Neuronal stem cell (in vitro differentiated cells): ENCODE data around the gene PYHIN1.

ENCODE experiments used
- DNase-seq: peaks from one replicate; pipeline ENCODE4 v3.0.0-alpha.2; 2013; ENCODE audit warnings: low spot score
- H2AFZ ChIP-seq: one replicate; pipeline ENCODE4 v1.6.1; 2013; ENCODE audit warnings: mild to moderate bottlenecking, low read length, inconsistent platforms
- H2AK5ac ChIP-seq: 2 replicates; pipeline ENCODE4 v1.6.1; 2013; ENCODE audit warnings: low read depth, mild to moderate bottlenecking, inconsistent platforms, low read length, moderate library complexity, mixed read lengths
- H2BK120ac ChIP-seq: 2 replicates; pipeline ENCODE4 v1.6.1; 2013; ENCODE audit warnings: low read depth, mild to moderate bottlenecking, inconsistent platforms, low read length, moderate library complexity, mixed read lengths
- H2BK12ac ChIP-seq: one replicate; pipeline ENCODE4 v1.6.1; 2013; ENCODE audit warnings: low read length, inconsistent platforms
- H2BK15ac ChIP-seq: 2 replicates; pipeline ENCODE4 v1.6.1; 2013; ENCODE audit warnings: mild to moderate bottlenecking, low read length, inconsistent platforms, mixed read lengths
- H2BK5ac ChIP-seq: one replicate; pipeline ENCODE4 v1.6.1; 2013; ENCODE audit warnings: inconsistent platforms, mild to moderate bottlenecking, low read length, moderate library complexity
- H3K14ac ChIP-seq: one replicate; pipeline ENCODE4 v1.6.1; 2013; ENCODE audit warnings: low read length, inconsistent platforms
- H3K18ac ChIP-seq: 2 replicates; pipeline ENCODE4 v1.6.1; 2013; ENCODE audit warnings: low read length, inconsistent platforms
- H3K23ac ChIP-seq: 2 replicates; pipeline ENCODE4 v1.6.1; 2013; ENCODE audit warnings: low read depth, mild to moderate bottlenecking, mixed read lengths, low read length, inconsistent platforms; ENCODE audit not compliant: poor library complexity
- H3K27ac ChIP-seq: replicated peaks from 3 replicates; pipeline ENCODE4 v1.5.1; 2013; ENCODE audit warnings: low read length, inconsistent platforms
- H3K27me3 ChIP-seq, 3 experiments: 2 replicates each; pipeline ENCODE4 v1.6.1; 2013; ENCODE audit warnings: low read length in 3 of 3, mild to moderate bottlenecking in 2 of 3, inconsistent platforms in 1 of 3, low read depth in 1 of 3, mixed read lengths in 1 of 3, moderate library complexity in 1 of 3; ENCODE audit not compliant: control insufficient read depth in 3 of 3, insufficient read depth in 3 of 3
- H3K36me3 ChIP-seq, 2 donors: replicated peaks in 1 of 2; 2 replicates each; pipeline ENCODE4 v1.6.1; 2013; ENCODE audit warnings: low read length in 2 of 2; ENCODE audit not compliant: control insufficient read depth in 2 of 2, insufficient read depth in 2 of 2
- H3K4ac ChIP-seq: 2 replicates; pipeline ENCODE4 v1.6.1; 2013; ENCODE audit warnings: inconsistent platforms, mild to moderate bottlenecking, low read length, moderate library complexity
- H3K4me1 ChIP-seq, 2 donors: 1 replicate in 1 of 2; 2 replicates in 1 of 2; pipeline ENCODE4 v1.6.1; 2013; ENCODE audit warnings: low read length in 2 of 2, low read depth in 1 of 2; ENCODE audit not compliant: control insufficient read depth in 2 of 2, insufficient read depth in 1 of 2
- H3K4me2 ChIP-seq: one replicate; pipeline ENCODE4 v1.6.1; 2013; ENCODE audit warnings: mild to moderate bottlenecking, low read length, inconsistent platforms; ENCODE audit not compliant: insufficient read depth, poor library complexity, severe bottlenecking
- H3K4me3 ChIP-seq, 2 donors: 2 replicates each; pipeline ENCODE4 v1.5.1; 2013; ENCODE audit warnings: low read length in 2 of 2, mild to moderate bottlenecking in 2 of 2, inconsistent platforms in 1 of 2, moderate library complexity in 1 of 2
- H3K79me1 ChIP-seq: one replicate; pipeline ENCODE4 v1.6.1; 2013; ENCODE audit warnings: low read depth, mild to moderate bottlenecking, inconsistent platforms, low read length, moderate library complexity
- H3K9ac ChIP-seq: one replicate; pipeline ENCODE4 v1.6.1; 2013; ENCODE audit warnings: mild to moderate bottlenecking, low read depth, low read length, inconsistent platforms; ENCODE audit not compliant: poor library complexity
- H3K9me3 ChIP-seq, 2 donors: replicated peaks in 1 of 2; 2 replicates each; pipeline versions ENCODE3 to v1.6.1; 2013; ENCODE audit warnings: low read length in 2 of 2, mild to moderate bottlenecking in 2 of 2, inconsistent platforms in 1 of 2, low read depth in 1 of 2, mixed read lengths in 1 of 2, moderate library complexity in 1 of 2; ENCODE audit not compliant: control insufficient read depth in 2 of 2, insufficient read depth in 1 of 2
- H4K8ac ChIP-seq: one replicate; pipeline ENCODE4 v1.6.1; 2013; ENCODE audit warnings: low read depth, mild to moderate bottlenecking, inconsistent platforms, low read length, moderate library complexity
- H4K91ac ChIP-seq: one replicate; pipeline ENCODE4 v1.6.1; 2013; ENCODE audit warnings: low read length, low read depth, mild to moderate bottlenecking, inconsistent platforms; ENCODE audit not compliant: poor library complexity
- WGBS, 2 donors: extraction: QIAGEN DNeasy Blood & Tissue Kit; methylation state at CpG; one replicate each; pipeline ENCODE4 v1.1.7; 2013; ENCODE audit warnings: missing lambda C conversion rate in 2 of 2, mixed read lengths in 1 of 2; ENCODE audit not compliant: insufficient read length in 2 of 2, insufficient replicate concordance in 1 of 2; ENCODE audit errors: extremely low coverage in 2 of 2; 5-methylcytosine and 5-hydroxymethylcytosine counted together

The PYHIN1 gene

GRCh38 chr1:158969855-158970254 lies 38.5 kb downstream of the PYHIN1 start:
- no peak overlapping the region for H2BK12ac ChIP-seq
- no peak overlapping the region for H3K4ac ChIP-seq
- no peak overlapping the region for H3K27ac ChIP-seq
- H3K9ac ChIP-seq = no peak overlapping the region
- H4K91ac ChIP-seq = no peak overlapping the region
- no peaks in the 10 kb centered on the region for H3K4me1 ChIP-seq
- no peak overlapping the region for H3K4me2 ChIP-seq
- H3K27me3 ChIP-seq = no peaks in the 10 kb centered on the region
- no peak overlapping the region for H3K14ac ChIP-seq
- no peaks in the 10 kb centered on the region for H3K9me3 ChIP-seq
- H3K18ac ChIP-seq = no peak overlapping the region
- no peak for DNase-seq
- H3K23ac ChIP-seq = no peak overlapping the region
- H4K8ac ChIP-seq = no peak overlapping the region
- no peaks in the 10 kb centered on the region for H3K79me1 ChIP-seq
- no peak overlapping the region for H2BK5ac ChIP-seq
- no peak overlapping the region for H3K4me3 ChIP-seq
- no peak overlapping the region for H2AFZ ChIP-seq
- H2BK120ac ChIP-seq = no peak overlapping the region
- WGBS, 2 donors = no CpG with 5 or more reads among the region's 1 CpG
- H3K36me3 ChIP-seq = no peaks in the 10 kb centered on the region
- no peak overlapping the region for H2BK15ac ChIP-seq
- no peak overlapping the region for H2AK5ac ChIP-seq

GRCh38 chr1:158972841-158973240 lies 41.5 kb downstream of the PYHIN1 start:
- DNase-seq = no peak
- H4K8ac ChIP-seq = no peak overlapping the region
- no peak overlapping the region for H4K91ac ChIP-seq
- no peak overlapping the region for H3K14ac ChIP-seq
- H3K36me3 ChIP-seq = no peaks in the 10 kb centered on the region
- H2BK12ac ChIP-seq = no peak overlapping the region
- H3K4me1 ChIP-seq = no peaks in the 10 kb centered on the region
- no peaks in the 10 kb centered on the region for H3K9me3 ChIP-seq
- H3K27me3 ChIP-seq = no peaks in the 10 kb centered on the region
- no peak overlapping the region for H3K9ac ChIP-seq
- H3K27ac ChIP-seq = no peak overlapping the region
- no peak overlapping the region for H3K23ac ChIP-seq
- H2AK5ac ChIP-seq = no peak overlapping the region
- no peak overlapping the region for H3K4ac ChIP-seq
- no peak overlapping the region for H2BK15ac ChIP-seq
- no peak overlapping the region for H2AFZ ChIP-seq
- no peak overlapping the region for H2BK120ac ChIP-seq
- H3K4me3 ChIP-seq = no peak overlapping the region
- H3K4me2 ChIP-seq = no peak overlapping the region
- H3K79me1 ChIP-seq = no peaks in the 10 kb centered on the region
- no peak overlapping the region for H2BK5ac ChIP-seq
- H3K18ac ChIP-seq = no peak overlapping the region

GRCh38 chr1:158976219-158976618 lies 44.9 kb downstream of the PYHIN1 start:
- Histone ChIP-seq H3K27ac (no peak overlapping the region), H3K9ac (no peak overlapping the region), H2AK5ac (no peak overlapping the region), H4K8ac (no peak overlapping the region), H3K18ac (no peak overlapping the region), H3K27me3 (no peaks in the 10 kb centered on the region), H3K4ac (no peak overlapping the region), H2BK5ac (no peak overlapping the region), H3K9me3 (no peaks in the 10 kb centered on the region), H2AFZ (peak overlapping the region; percentile 50), H3K79me1 (no peaks in the 10 kb centered on the region), H3K4me3 (no peak overlapping the region), H3K14ac (no peak overlapping the region), H3K23ac (no peak overlapping the region), H3K36me3 (no peaks in the 10 kb centered on the region), H3K4me1 (no peaks in the 10 kb centered on the region), H2BK120ac (no peak overlapping the region), H2BK15ac (no peak overlapping the region), H3K4me2 (no peak overlapping the region), H2BK12ac (no peak overlapping the region), H4K91ac (no peak overlapping the region)
- WGBS, 2 donors = no CpG with 5 or more reads among the region's 4 CpGs
- no peak for DNase-seq

- H3K27ac ChIP-seq = no peak overlapping the region
- H4K8ac ChIP-seq = no peak overlapping the region
- no peaks in the 10 kb centered on the region for H3K9me3 ChIP-seq
- H3K18ac ChIP-seq = no peak overlapping the region
- H2BK5ac ChIP-seq = no peak overlapping the region
- H3K9ac ChIP-seq = no peak overlapping the region
- H4K91ac ChIP-seq = no peak overlapping the region
- no peak overlapping the region for H2AK5ac ChIP-seq
- H3K27me3 ChIP-seq = no peaks in the 10 kb centered on the region
- no peak overlapping the region for H2BK120ac ChIP-seq
- H2AFZ ChIP-seq = no peak overlapping the region
- no peak overlapping the region for H3K4me3 ChIP-seq
- no peak overlapping the region for H3K4ac ChIP-seq
- no peaks in the 10 kb centered on the region for H3K4me1 ChIP-seq
- H3K79me1 ChIP-seq = no peaks in the 10 kb centered on the region
- H2BK15ac ChIP-seq = no peak overlapping the region
- no peak overlapping the region for H3K14ac ChIP-seq
- H3K23ac ChIP-seq = no peak overlapping the region
- no peak overlapping the region for H3K4me2 ChIP-seq
- no peaks in the 10 kb centered on the region for H3K36me3 ChIP-seq
- H2BK12ac ChIP-seq = no peak overlapping the region
- DNase-seq = no peak
- no CpG with 5 or more reads among the region's 2 CpGs for WGBS, 2 donors
Observed at GRCh38 chr1:158978730-158979129, 47.4 kb downstream of the PYHIN1 start.
